GM18951 (cell line): Measurements from ENCODE around the gene NOC3L.

Experiments
- POLR2A ChIP-seq: IDR thresholded peaks from 4 replicates; pipeline ENCODE4 v1.6.1; 2011; ENCODE audit warnings: mild to moderate bottlenecking; ENCODE audit not compliant: insufficient read length, insufficient read depth; ENCODE audit errors: extremely low read depth
- in situ Hi-C: fragments of 300-500 bp; cut with MboI; formaldehyde crosslinking; loops from one replicate; pipeline ENCODE4 v1.12.0; 2022; ENCODE audit warnings: low sequenced_read_pairs, mixed read lengths, inconsistent platforms; ENCODE audit not compliant: unreplicated experiment

NOC3L gene

GRCh38 chr10:94344522-94345122 is 18.1 kb downstream of the NOC3L start:
- in situ Hi-C loops, result no loop called here
- no peak for TF ChIP-seq POLR2A

- TF ChIP-seq POLR2A, result no peak
- in situ Hi-C loops, result no loop called here
Observed at GRCh38 chr10:94343151-94343550, 19.6 kb downstream of the NOC3L start.

GRCh38 chr10:94334857-94335256 is 27.9 kb downstream of the NOC3L start:
- in situ Hi-C loops, result no loop called here
- no peak for TF ChIP-seq POLR2A

GRCh38 chr10:94333051-94333450 is 29.7 kb downstream of the NOC3L start:
- in situ Hi-C loops, result no loop called here
- TF ChIP-seq POLR2A, result no peak

- in situ Hi-C loops, result no loop called here
- TF ChIP-seq POLR2A, result no peak
Observed at GRCh38 chr10:94328613-94329012, 34.1 kb downstream of the NOC3L start.

GRCh38 chr10:94327649-94328048 is 35.1 kb downstream of the NOC3L start:
- in situ Hi-C loops, result no loop called here

GRCh38 chr10:94324609-94325233 is 38.0 kb downstream of the NOC3L start:
- in situ Hi-C loops, result no loop called here
- TF ChIP-seq POLR2A, result no peak

More at GRCh38 chr10:94327649-94328048, 35.1 kb downstream of the NOC3L start:
- TF ChIP-seq POLR2A, result no peak

GRCh38 chr10:94320285-94320914 is 42.3 kb downstream of the NOC3L start:
- no peak for TF ChIP-seq POLR2A
- in situ Hi-C loops, result no loop called here

GRCh38 chr10:94316560-94316959 is 46.2 kb downstream of the NOC3L start:
- TF ChIP-seq POLR2A, result no peak
- in situ Hi-C loops, result no loop called here

GRCh38 chr10:94315975-94316464 is 46.7 kb downstream of the NOC3L start:
- TF ChIP-seq POLR2A, result no peak
- in situ Hi-C loops, result no loop called here

- no peak for TF ChIP-seq POLR2A
- in situ Hi-C loops, result no loop called here
Observed at GRCh38 chr10:94315024-94315451, 47.7 kb downstream of the NOC3L start.

GRCh38 chr10:94310369-94310768 is 52.4 kb downstream of the NOC3L start:
- TF ChIP-seq POLR2A, result no peak

GRCh38 chr10:94308866-94309265 is 53.9 kb downstream of the NOC3L start:
- in situ Hi-C loops, result no loop called here
- TF ChIP-seq POLR2A, result no peak

More at GRCh38 chr10:94310369-94310768, 52.4 kb downstream of the NOC3L start:
- in situ Hi-C loops, result no loop called here
